IMR-90 (cell line): ENCODE measurements around the gene MRPL43. TPM values are rescaled to one million over a fixed set of nuclear protein-coding genes. Genes with fewer than 3 reads are reported as not detected.

Experiments used
- ATAC-seq: fragments of 200-7000 bp; cut with Tn5 transposase; 2 replicates; pipeline ENCODE4 v1.9.1; 2020; ENCODE audit warnings: low read depth, mild to moderate bottlenecking, moderate library complexity
- BruUV-seq: library from RNA; stranded (reverse); fragments of 400-500 nt; replicated peaks from 2 replicates; lab custom pipeline; 2021; lab: Mats Ljungman, UMichigan
- CTCF ChIA-PET: fragments of 300-600 bp; formaldehyde crosslinking; extraction: SDS; loops from one replicate; lab custom pipeline; 2021; ENCODE audit warnings: antibody characterized with exemption; lab: Yijun Ruan, JAX
- POLR2A ChIA-PET: fragments of 300-600 bp; sonication (Branson Sonifier 250); formaldehyde crosslinking; loops from one replicate; lab custom pipeline; 2022; ENCODE audit warnings: antibody characterized with exemption; ENCODE audit not compliant: unreplicated experiment; lab: Charles Lee
- DNase-seq: peaks from one replicate; pipeline ENCODE4 v3.0.0; 2013
- H2AFZ ChIP-seq: replicated peaks from 2 replicates; pipeline ENCODE3; 2013; ENCODE audit warnings: low read length, mild to moderate bottlenecking; ENCODE audit not compliant: poor library complexity
- H2AK5ac ChIP-seq: 2 replicates; pipeline ENCODE4 v1.6.1; 2013; ENCODE audit warnings: low read depth, low read length, inconsistent platforms
- H2AK9ac ChIP-seq: replicated peaks from 2 replicates; pipeline ENCODE3; 2013; ENCODE audit warnings: mild to moderate bottlenecking, low read depth, low read length, moderate library complexity; ENCODE audit not compliant: poor library complexity
- H2BK120ac ChIP-seq: 2 replicates; pipeline ENCODE4 v1.6.1; 2013; ENCODE audit warnings: low read depth, low read length, inconsistent platforms
- H2BK15ac ChIP-seq: 3 replicates; pipeline ENCODE4 v1.6.1; 2013; ENCODE audit warnings: low read depth, low read length, inconsistent platforms
- H2BK20ac ChIP-seq: 2 replicates; pipeline ENCODE4 v1.6.1; 2013; ENCODE audit warnings: low read depth, mild to moderate bottlenecking, inconsistent platforms, low read length, moderate library complexity
- H2BK5ac ChIP-seq: 2 replicates; pipeline ENCODE4 v1.6.1; 2013; ENCODE audit warnings: mild to moderate bottlenecking, low read depth, low read length, inconsistent platforms; ENCODE audit not compliant: poor library complexity, severe bottlenecking
- H3K14ac ChIP-seq: replicated peaks from 2 replicates; pipeline ENCODE4 v1.6.1; 2013; ENCODE audit warnings: low read depth, low read length, inconsistent platforms
- H3K18ac ChIP-seq: 2 replicates; pipeline ENCODE4 v1.6.1; 2013; ENCODE audit warnings: low read depth, low read length, control low read depth
- H3K23ac ChIP-seq: 2 replicates; pipeline ENCODE4 v1.6.1; 2013; ENCODE audit warnings: low read depth, low read length, inconsistent platforms
- H3K27ac ChIP-seq: 2 replicates; pipeline ENCODE4 v1.5.1; 2013; ENCODE audit warnings: mild to moderate bottlenecking, control low read depth, low read length; ENCODE audit not compliant: insufficient read depth
- H3K27me3 ChIP-seq: 2 replicates; pipeline ENCODE4 v1.6.1; 2013; ENCODE audit warnings: low read length; ENCODE audit not compliant: control insufficient read depth, insufficient read depth
- H3K36me3 ChIP-seq: 2 replicates; pipeline ENCODE4 v1.6.1; 2013; ENCODE audit warnings: low read length, mixed read lengths; ENCODE audit not compliant: control insufficient read depth, insufficient read depth
- H3K4ac ChIP-seq: 2 replicates; pipeline ENCODE4 v1.6.1; 2013; ENCODE audit warnings: low read depth, low read length, inconsistent platforms
- H3K4me1 ChIP-seq: 2 replicates; pipeline ENCODE4 v1.6.1; 2013; ENCODE audit warnings: low read length, mixed read lengths; ENCODE audit not compliant: control insufficient read depth, insufficient read depth
- H3K4me2 ChIP-seq: 2 replicates; pipeline ENCODE4 v1.6.1; 2013; ENCODE audit warnings: low read depth, mild to moderate bottlenecking, control low read depth, low read length, moderate library complexity
- H3K4me3 ChIP-seq: 2 replicates; pipeline ENCODE4 v1.5.1; 2013; ENCODE audit warnings: low read depth, mild to moderate bottlenecking, control low read depth, low read length, moderate library complexity; ENCODE audit not compliant: insufficient read depth
- H3K56ac ChIP-seq: 2 replicates; pipeline ENCODE4 v1.6.1; 2013; ENCODE audit warnings: low read length, inconsistent platforms; ENCODE audit not compliant: insufficient read depth; ENCODE audit errors: extremely low read depth
- H3K79me1 ChIP-seq, 2 experiments: 2 replicates each; pipeline ENCODE4 v1.6.1; 2013; ENCODE audit warnings: low read length in 2 of 2, inconsistent platforms in 1 of 2, low read depth in 1 of 2
- H3K9ac ChIP-seq: 2 replicates; pipeline ENCODE4 v1.6.1; 2013; ENCODE audit warnings: low read depth, low read length, control low read depth
- H3K9me1 ChIP-seq: 2 replicates; pipeline ENCODE4 v1.6.1; 2013; ENCODE audit warnings: low read length, inconsistent platforms; ENCODE audit not compliant: insufficient read depth
- H3K9me3 ChIP-seq: 2 replicates; pipeline ENCODE4 v1.6.1; 2013; ENCODE audit warnings: low read length; ENCODE audit not compliant: control insufficient read depth, insufficient read depth
- H4K20me1 ChIP-seq: 2 replicates; pipeline ENCODE4 v1.6.1; 2013; ENCODE audit warnings: low read length, inconsistent platforms; ENCODE audit not compliant: insufficient read depth
- H4K5ac ChIP-seq: 2 replicates; pipeline ENCODE4 v1.6.1; 2013; ENCODE audit warnings: mild to moderate bottlenecking, low read depth, low read length, control low read depth
- H4K8ac ChIP-seq, 2 experiments: 2 replicates each; pipeline ENCODE4 v1.6.1; 2013; ENCODE audit warnings: low read depth in 2 of 2, low read length in 2 of 2, control low read depth in 1 of 2, inconsistent platforms in 1 of 2
- H4K91ac ChIP-seq: 2 replicates; pipeline ENCODE4 v1.6.1; 2013; ENCODE audit warnings: low read depth, low read length, inconsistent platforms; ENCODE audit not compliant: insufficient read depth
- CEBPB ChIP-seq: IDR thresholded peaks from 2 replicates; pipeline ENCODE4 v1.6.1; 2012; ENCODE audit warnings: low read depth, low read length, improper control_type of control experiment
- CHD1 ChIP-seq: IDR thresholded peaks from 2 replicates; pipeline ENCODE4 v1.6.1; 2012; ENCODE audit warnings: low read depth, low read length, improper control_type of control experiment
- MAFK ChIP-seq: IDR thresholded peaks from 2 replicates; pipeline ENCODE4 v1.6.1; 2012; ENCODE audit warnings: low read depth, low read length, improper control_type of control experiment
- RAD21 ChIP-seq: IDR thresholded peaks from 2 replicates; pipeline ENCODE4 v1.6.1; 2012; ENCODE audit warnings: low read length, improper control_type of control experiment
- RCOR1 ChIP-seq: IDR thresholded peaks from 2 replicates; pipeline ENCODE4 v1.6.1; 2012; ENCODE audit warnings: mild to moderate bottlenecking, low read length, improper control_type of control experiment; ENCODE audit not compliant: insufficient replicate concordance
- RFX5 ChIP-seq: IDR thresholded peaks from 2 replicates; pipeline ENCODE4 v1.8.0; 2012; ENCODE audit warnings: low read depth, mild to moderate bottlenecking, low read length, moderate library complexity
- SMC3 ChIP-seq: fragments of 150-350 bp; IDR thresholded peaks from 2 replicates; pipeline ENCODE4 v1.6.1; 2016; ENCODE audit warnings: low read depth, mild to moderate bottlenecking, antibody characterized with exemption, low read length, moderate library complexity
- WGBS, 2 experiments: methylation state at CpG; one replicate each; pipeline versions ENCODE4 v1.1.5 to v1.1.7; 2013; ENCODE audit warnings: missing lambda C conversion rate in 2 of 2; ENCODE audit not compliant: insufficient read length in 1 of 2; ENCODE audit errors: extremely low coverage in 2 of 2; 5-methylcytosine and 5-hydroxymethylcytosine counted together
- dilution Hi-C: fragments of 300-500 bp; cut with HindIII; formaldehyde crosslinking; loops from one replicate; pipeline ENCODE4 v1.14.3; 2018; ENCODE audit warnings: low sequenced_read_pairs; ENCODE audit not compliant: unreplicated experiment
- in situ Hi-C: fragments of 300-500 bp; cut with MboI; formaldehyde crosslinking; loops from 3 replicates; pipeline ENCODE4 v1.14.3; 2019; ENCODE audit warnings: low sequenced_read_pairs, inconsistent platforms, mixed read lengths
- intact Hi-C: fragments of 100-400 bp; cut with micrococcal nuclease; formaldehyde crosslinking; loops from 2 replicates; pipeline ENCODE4 v1.10.0; 2022
- polyA plus RNA-seq, 3 experiments: library from polyadenylated mRNA; depleted of rRNA; stranded (reverse); fragments of >200 nt; gene quantifications; 2 replicates each; pipeline ENCODE4 v1.2.3, GENCODE V29; 2012; ENCODE audit warnings: low replicate concordance in 1 of 3
- total RNA-seq: library from RNA; depleted of rRNA; stranded (reverse); fragments of >200 nt; gene quantifications from 2 replicates; pipeline ENCODE4 v1.2.3, GENCODE V29; 2012

Gene MRPL43
- total and polyA plus RNA-seq, 2 of the 4 experiments (the other 2 are of a cell fraction) = 61.3 to 142 TPM

- no peak overlapping the region for H3K4me2 ChIP-seq
- no peak overlapping the region for H3K4me3 ChIP-seq
- H2AK5ac ChIP-seq = no peak overlapping the region
- H2BK20ac ChIP-seq = no peak overlapping the region
- no peak overlapping the region for H4K5ac ChIP-seq
- ChIA-PET POLR2A (no interaction called here), CTCF (no interaction called here)
- H3K9me3 ChIP-seq = no peaks in the 10 kb centered on the region
- H3K56ac ChIP-seq = no peak overlapping the region
- intact Hi-C loops (no loop called here), dilution Hi-C loops (no loop called here), in situ Hi-C loops (no loop called here)
- no peak overlapping the region for H2BK120ac ChIP-seq
- peaks cover 21 to 66% of the 10 kb centered on the region in 2 experiments; a peak in 3 of 4 replicates for H3K79me1 ChIP-seq
- no peak overlapping the region for H3K27ac ChIP-seq
- peaks cover 2% of the 10 kb centered on the region; the same call in 1 of the 2 replicates for H3K9me1 ChIP-seq
- no peak overlapping the region for H2BK15ac ChIP-seq
- H2AFZ ChIP-seq = no peak overlapping the region
- H4K91ac ChIP-seq = no peak overlapping the region
- no peak overlapping the region for H2AK9ac ChIP-seq
- peaks cover 36% of the 10 kb centered on the region for H4K20me1 ChIP-seq
- TF ChIP-seq RFX5 (no peak), SMC3 (no peak), CHD1 (no peak), RCOR1 (no peak), CEBPB (no peak), RAD21 (no peak), MAFK (no peak)
- no peak overlapping the region for H3K14ac ChIP-seq
- WGBS, 2 experiments = 84% methylated on average over 4 of the region's 10 CpGs; no CpG with 5 or more reads in 1 of the 2 experiments
- no TSS peak for BruUV-seq
- no peak overlapping the region for H3K23ac ChIP-seq
- ATAC-seq = no peak
- H4K8ac ChIP-seq = no peak overlapping the region
- peaks cover 49% of the 10 kb centered on the region for H3K36me3 ChIP-seq
- H3K4me1 ChIP-seq = peaks cover 2% of the 10 kb centered on the region
- no peak overlapping the region for H3K18ac ChIP-seq
- H3K27me3 ChIP-seq = no peaks in the 10 kb centered on the region
- H3K4ac ChIP-seq = no peak overlapping the region
- no peak overlapping the region for H3K9ac ChIP-seq
- no peak for DNase-seq
- no peak overlapping the region for H2BK5ac ChIP-seq
Observed at GRCh38 chr10:101035916-101036702, 48.8 kb upstream of the MRPL43 start.
